GM18868 (cell line): ENCODE results near the gene TFEC.
"Not testable (repeated sequence)": the region's sequence is repeated elsewhere in the genome, so short reads cannot be mapped to it uniquely, and the experiment has no call there.

Experiments
- ATAC-seq: cut with Tn5 transposase; IDR thresholded peaks from one replicate; pipeline ENCODE4 v1.9.1; 2021; ENCODE audit warnings: mild to moderate bottlenecking, moderate library complexity; ENCODE audit not compliant: unreplicated experiment

The TFEC gene

GRCh38 chr7:115932880-115933279, 97.7 kb downstream of the TFEC start:
- ATAC-seq, result no peak

GRCh38 chr7:115930184-115930583, 100.4 kb downstream of the TFEC start:
- not testable (repeated sequence) for ATAC-seq

GRCh38 chr7:115929736-115930135, 100.8 kb downstream of the TFEC start:
- not testable (repeated sequence) for ATAC-seq

- ATAC-seq, result no peak
Observed at GRCh38 chr7:115924411-115924810, 106.2 kb downstream of the TFEC start.

- ATAC-seq, result no peak
Observed at GRCh38 chr7:115920367-115920766, 110.2 kb downstream of the TFEC start.

GRCh38 chr7:115914951-115915350, 115.6 kb downstream of the TFEC start:
- no peak for ATAC-seq

GRCh38 chr7:115911465-115911864, 119.1 kb downstream of the TFEC start:
- ATAC-seq, result no peak

GRCh38 chr7:115910541-115911164, 119.9 kb downstream of the TFEC start:
- peak; percentile 68 for ATAC-seq

- no peak for ATAC-seq
Observed at GRCh38 chr7:115906731-115907130, 123.8 kb downstream of the TFEC start.

GRCh38 chr7:115889669-115889984, 140.9 kb downstream of the TFEC start:
- ATAC-seq, result no peak

GRCh38 chr7:115888981-115889668, 141.4 kb downstream of the TFEC start:
- no peak for ATAC-seq

GRCh38 chr7:115885550-115885949, 145.0 kb downstream of the TFEC start:
- no peak for ATAC-seq
